HL-60 (cell line): ENCODE results near the gene TUBAL3.
"Not testable (repeated sequence)": the region's sequence is repeated elsewhere in the genome, so short reads cannot be mapped to it uniquely, and the experiment has no call there.

Source experiments
- DNase-seq, 2 experiments: peaks; one replicate each; pipeline ENCODE4 v3.0.0-alpha.2; 2010 to 2020; ENCODE audit warnings: low read depth in 1 of 2, low spot score in 1 of 2
- H3K27ac ChIP-seq: fragments of 250-450 bp; sonication (Bioruptor Pico); replicated peaks from 2 replicates; pipeline ENCODE4 v1.5.1; 2020; ENCODE audit warnings: mild to moderate bottlenecking, moderate library complexity
- H3K27me3 ChIP-seq: fragments of 250-450 bp; sonication (Bioruptor Pico); 2 replicates; pipeline ENCODE4 v1.5.1; 2021; ENCODE audit warnings: mild to moderate bottlenecking, moderate library complexity; ENCODE audit not compliant: insufficient read depth, poor library complexity, severe bottlenecking
- H3K4me3 ChIP-seq: replicated peaks from 2 replicates; pipeline ENCODE4 v1.5.1; 2011; ENCODE audit warnings: mild to moderate bottlenecking, control low read depth, low read length; ENCODE audit not compliant: insufficient read depth
- CTCF ChIP-seq: IDR thresholded peaks from one replicate; pipeline ENCODE4 v1.5.1; 2011; ENCODE audit warnings: low read length, control low read depth, inconsistent platforms; ENCODE audit not compliant: insufficient read depth
- GABPA ChIP-seq: IDR thresholded peaks from 2 replicates; pipeline ENCODE4 v1.6.1; 2012; ENCODE audit warnings: low read depth
- POLR2AphosphoS5 ChIP-seq: IDR thresholded peaks from 2 replicates; pipeline ENCODE4 v1.6.1; 2012; ENCODE audit warnings: low read depth
- REST ChIP-seq: IDR thresholded peaks from 2 replicates; pipeline ENCODE4 v1.6.1; 2012; ENCODE audit warnings: low read depth; ENCODE audit not compliant: insufficient replicate concordance
- SPI1 ChIP-seq: IDR thresholded peaks from 2 replicates; pipeline ENCODE4 v1.6.1; 2012; ENCODE audit warnings: low read depth, mild to moderate bottlenecking, borderline replicate concordance

The TUBAL3 gene

GRCh38 chr10:5390607-5391205, 13.9 kb downstream of the TUBAL3 start:
- no peak for TF ChIP-seq REST
- no peak for TF ChIP-seq POLR2AphosphoS5
- DNase-seq = no peak
- Histone ChIP-seq H3K27ac (no peak overlapping the region), H3K4me3 (no peak overlapping the region), H3K27me3 (no peaks in the 10 kb centered on the region)

- TF ChIP-seq REST = no peak
- H3K27ac ChIP-seq = no peak overlapping the region
- no peak for DNase-seq
- H3K4me3 ChIP-seq = no peak overlapping the region
- no peaks in the 10 kb centered on the region for H3K27me3 ChIP-seq
These were observed 17.5 kb downstream of the TUBAL3 start for GRCh38 chr10:5387169-5387568.

- no peak for DNase-seq
- no peak overlapping the region for H3K4me3 ChIP-seq
- TF ChIP-seq POLR2AphosphoS5 (no peak), GABPA (no peak), REST (no peak), CTCF (no peak), SPI1 (no peak)
- no peaks in the 10 kb centered on the region for H3K27me3 ChIP-seq
- H3K27ac ChIP-seq = no peak overlapping the region
These were observed 19.4 kb downstream of the TUBAL3 start for GRCh38 chr10:5385224-5385623.

GRCh38 chr10:5381187-5381586, 23.4 kb downstream of the TUBAL3 start:
- DNase-seq = no peak
- no peak overlapping the region for H3K4me3 ChIP-seq
- no peaks in the 10 kb centered on the region for H3K27me3 ChIP-seq
- no peak for TF ChIP-seq CTCF
- TF ChIP-seq SPI1 = no peak
- no peak for TF ChIP-seq POLR2AphosphoS5
- TF ChIP-seq REST = no peak
- TF ChIP-seq GABPA = no peak
- no peak overlapping the region for H3K27ac ChIP-seq

GRCh38 chr10:5380395-5380794, 24.2 kb downstream of the TUBAL3 start:
- not testable (repeated sequence) for H3K4me3 ChIP-seq, DNase-seq, H3K27me3 ChIP-seq, H3K27ac ChIP-seq

- not testable (repeated sequence) for H3K4me3 ChIP-seq, H3K27ac ChIP-seq
These were observed 25.4 kb downstream of the TUBAL3 start for GRCh38 chr10:5379202-5379601.

More at GRCh38 chr10:5379202-5379601, 25.4 kb downstream of the TUBAL3 start:
- not testable (repeated sequence) for H3K27me3 ChIP-seq, DNase-seq
